Fibroblast of lung (primary cell): Measurements from ENCODE around the gene SEMA5A.

Experiments used
- CTCF ChIP-seq, 2 donors: IDR thresholded peaks in 1 of 2; conservative IDR thresholded peaks in 1 of 2; 1 replicate in 1 of 2; 2 replicates in 1 of 2; pipeline ENCODE4 v1.5.1; 2011 to 2012; ENCODE audit warnings: low read length in 2 of 2, control low read depth in 1 of 2, inconsistent platforms in 1 of 2, low read depth in 1 of 2, mild to moderate bottlenecking in 1 of 2
- EZH2 ChIP-seq: IDR thresholded peaks from 2 replicates; pipeline ENCODE4 v1.5.1; 2012; ENCODE audit warnings: low read length, control low read depth, mild to moderate bottlenecking; ENCODE audit errors: missing control alignments

- TF ChIP-seq CTCF (conservative IDR thresholded peaks at IDR 0.05 in 1 of 2, IDR thresholded peaks at IDR 0.05 in 1 of 2; ENCODE audit: low read depth in 1 of 2, low read length in 2 of 2) (no peak), EZH2 (no peak)
Measured at GRCh38 chr5:9547122-9547947, 1.5 kb upstream of the SEMA5A start.
